Caco-2 (cell line): Measurements from ENCODE around the gene MLLT11. TPM values are rescaled to one million over a fixed set of nuclear protein-coding genes. Genes with fewer than 3 reads are reported as not detected.

Experiments
- BruUV-seq: library from RNA; stranded (reverse); fragments of 400-500 nt; replicated peaks from 2 replicates; lab custom pipeline; 2021; lab: Mats Ljungman, UMichigan
- CTCF ChIA-PET: fragments of 300-600 bp; sonication (Branson Sonifier 250); formaldehyde crosslinking; loops from one replicate; lab custom pipeline; 2022; ENCODE audit warnings: antibody characterized with exemption; lab: Charles Lee
- POLR2A ChIA-PET: fragments of 300-600 bp; sonication (Branson Sonifier 250); formaldehyde crosslinking; loops from one replicate; lab custom pipeline; 2022; ENCODE audit warnings: antibody characterized with exemption; lab: Charles Lee
- DNase-seq, 2 experiments: peaks; one replicate each; pipeline versions ENCODE4 v3.0.0 to v3.0.0-alpha.2; 2020 to 2022
- H3K27me3 ChIP-seq: replicated peaks from 2 replicates; pipeline ENCODE4 v1.6.0; 2011; ENCODE audit warnings: low read length; ENCODE audit not compliant: control insufficient read depth, insufficient read depth
- H3K36me3 ChIP-seq: 2 replicates; pipeline ENCODE4 v1.5.1; 2011; ENCODE audit warnings: low read length; ENCODE audit not compliant: control insufficient read depth, insufficient read depth
- H3K4me1 ChIP-seq: fragments of 250-450 bp; sonication (Bioruptor Pico); 2 replicates; pipeline ENCODE4 v1.5.1; 2020; ENCODE audit warnings: mild to moderate bottlenecking
- H3K4me3 ChIP-seq: 2 replicates; pipeline ENCODE4 v1.5.1; 2011; ENCODE audit warnings: low read depth, mild to moderate bottlenecking, control low read depth, low read length
- H3K9me3 ChIP-seq: fragments of 250-450 bp; sonication (Bioruptor Pico); 2 replicates; pipeline ENCODE4 v1.5.1; 2020; ENCODE audit warnings: mild to moderate bottlenecking, moderate library complexity
- H3K27ac Mint-ChIP-seq: one replicate; pipeline ENCODE4 v1.8.0; 2022; ENCODE audit warnings: mixed read lengths; ENCODE audit not compliant: unreplicated experiment
- H3K27me3 Mint-ChIP-seq: one replicate; pipeline ENCODE4 v1.8.0; 2022; ENCODE audit warnings: mixed read lengths; ENCODE audit not compliant: insufficient read depth, unreplicated experiment
- H3K36me3 Mint-ChIP-seq: one replicate; pipeline ENCODE4 v1.8.0; 2022; ENCODE audit warnings: mild to moderate bottlenecking, mixed read lengths; ENCODE audit not compliant: insufficient read depth, unreplicated experiment
- H3K4me1 Mint-ChIP-seq: one replicate; pipeline ENCODE4 v1.8.0; 2022; ENCODE audit warnings: low read depth, mixed read lengths; ENCODE audit not compliant: unreplicated experiment
- H3K4me3 Mint-ChIP-seq: one replicate; pipeline ENCODE4 v1.8.0; 2022; ENCODE audit warnings: mild to moderate bottlenecking, moderate library complexity, mixed read lengths; ENCODE audit not compliant: unreplicated experiment
- H3K9me3 Mint-ChIP-seq: one replicate; pipeline ENCODE4 v1.8.0; 2022; ENCODE audit warnings: mixed read lengths; ENCODE audit not compliant: unreplicated experiment
- intact Hi-C: fragments of 100-400 bp; cut with micrococcal nuclease; formaldehyde crosslinking; loops from one replicate; pipeline ENCODE4 v1.10.0; 2022; ENCODE audit not compliant: unreplicated experiment
- total RNA-seq: library from RNA; stranded (reverse); gene quantifications from 2 replicates; pipeline ENCODE4 v1.2.3, GENCODE V29; 2022
- TF ChIP-seq, protein P1 (sequence below), 2 experiments: fragments of 200-600 bp in 1 of 2; IDR thresholded peaks; 1 replicate in 1 of 2; 2 replicates in 1 of 2; pipeline versions ENCODE4 v1.5.1 to v1.8.0; 2011 to 2022; ENCODE audit warnings: antibody characterized with exemption in 1 of 2, control low read depth in 1 of 2, inconsistent platforms in 1 of 2, low read depth in 1 of 2, low read length in 1 of 2, mild to moderate bottlenecking in 1 of 2, moderate library complexity in 1 of 2; ENCODE audit not compliant: insufficient read depth in 1 of 2, severe bottlenecking in 1 of 2, unreplicated experiment in 1 of 2

The MLLT11 gene
- total RNA-seq, 1 experiment from 2014 or later: 0.95 TPM

DNA sequence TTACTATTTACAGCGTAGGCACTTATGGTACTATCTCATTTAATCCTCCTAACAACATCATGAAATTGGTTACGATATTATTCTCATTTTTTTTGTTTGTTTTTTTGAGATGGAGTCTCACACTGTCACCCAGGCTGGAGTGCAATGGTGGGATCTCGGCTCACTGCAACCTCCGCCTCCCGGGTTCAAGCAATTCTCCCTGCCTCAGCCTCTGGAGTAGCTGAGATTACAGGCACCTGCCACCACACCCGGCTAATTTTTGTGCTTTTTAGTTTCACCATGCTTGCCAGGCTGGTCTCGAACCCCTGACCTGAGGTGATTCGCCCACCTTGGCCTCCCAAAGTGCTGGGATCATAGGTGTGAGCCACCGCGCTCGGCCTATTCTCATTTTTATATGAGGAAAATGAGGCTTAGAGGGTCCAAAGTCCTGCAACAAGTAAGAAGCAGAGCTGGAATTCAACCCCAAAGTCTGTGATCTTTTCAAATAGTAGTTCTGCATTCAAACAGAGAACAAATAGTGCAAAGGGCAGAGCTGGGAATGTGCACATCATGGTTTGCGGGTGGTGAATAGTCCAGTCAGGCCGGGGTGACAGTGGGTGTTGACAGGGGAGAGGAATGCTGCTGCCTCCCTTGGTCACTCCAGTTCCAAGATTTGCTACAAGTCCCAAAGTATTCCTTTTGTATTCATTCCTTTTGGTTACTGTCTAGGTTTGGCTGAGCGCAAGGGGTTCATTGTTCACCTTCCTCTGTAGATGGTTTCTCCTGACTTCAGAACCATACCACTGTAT is 47.3 kb upstream of the MLLT11 start:
- peak overlapping the region; percentile 84 for H3K27ac Mint-ChIP-seq
- H3K36me3 Mint-ChIP-seq: peaks cover 27% of the 10 kb centered on the region
- TF ChIP-seq, protein P1, sequence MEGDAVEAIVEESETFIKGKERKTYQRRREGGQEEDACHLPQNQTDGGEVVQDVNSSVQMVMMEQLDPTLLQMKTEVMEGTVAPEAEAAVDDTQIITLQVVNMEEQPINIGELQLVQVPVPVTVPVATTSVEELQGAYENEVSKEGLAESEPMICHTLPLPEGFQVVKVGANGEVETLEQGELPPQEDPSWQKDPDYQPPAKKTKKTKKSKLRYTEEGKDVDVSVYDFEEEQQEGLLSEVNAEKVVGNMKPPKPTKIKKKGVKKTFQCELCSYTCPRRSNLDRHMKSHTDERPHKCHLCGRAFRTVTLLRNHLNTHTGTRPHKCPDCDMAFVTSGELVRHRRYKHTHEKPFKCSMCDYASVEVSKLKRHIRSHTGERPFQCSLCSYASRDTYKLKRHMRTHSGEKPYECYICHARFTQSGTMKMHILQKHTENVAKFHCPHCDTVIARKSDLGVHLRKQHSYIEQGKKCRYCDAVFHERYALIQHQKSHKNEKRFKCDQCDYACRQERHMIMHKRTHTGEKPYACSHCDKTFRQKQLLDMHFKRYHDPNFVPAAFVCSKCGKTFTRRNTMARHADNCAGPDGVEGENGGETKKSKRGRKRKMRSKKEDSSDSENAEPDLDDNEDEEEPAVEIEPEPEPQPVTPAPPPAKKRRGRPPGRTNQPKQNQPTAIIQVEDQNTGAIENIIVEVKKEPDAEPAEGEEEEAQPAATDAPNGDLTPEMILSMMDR (IDR thresholded peaks at IDR 0.05; ENCODE audit: insufficient read depth in 1 of 2, low read depth in 1 of 2, low read length in 1 of 2, severe bottlenecking in 1 of 2, unreplicated experiment in 1 of 2): no peak
- H3K4me3 ChIP-seq: no peak overlapping the region
- ChIA-PET CTCF (interaction anchor here (0.7 to 1.4 kb wide), 5 partner anchors 10 to 58 kb away, joined by 3 to 7 read pairs (median 3); partner anchors contain the start of gene GABPB2), POLR2A (interaction anchor here (0.5 to 1.1 kb wide), 8 partner anchors 19 to 451 kb away, joined by 3 to 5 read pairs (median 3); partner anchors contain the start of genes ANXA9, C1orf56, CDC42SE1 and CERS2)
- H3K9me3 ChIP-seq: no peaks in the 10 kb centered on the region
- peaks cover 43% of the 10 kb centered on the region for H3K4me1 ChIP-seq
- no peaks in the 10 kb centered on the region for H3K27me3 Mint-ChIP-seq
- no peaks in the 10 kb centered on the region for H3K27me3 ChIP-seq
- H3K36me3 ChIP-seq: no peaks in the 10 kb centered on the region
- peak; percentile 90 to 93 for DNase-seq
- H3K9me3 Mint-ChIP-seq: no peaks in the 10 kb centered on the region
- BruUV-seq: TSS peak; percentile 93
- peaks cover 18% of the 10 kb centered on the region for H3K4me1 Mint-ChIP-seq
- intact Hi-C loops: loop anchor here (1.0 kb wide), 2 partner anchors 35 to 45 kb away; no protein-coding TSS in a partner anchor
- H3K4me3 Mint-ChIP-seq: peak overlapping the region; percentile 54

DNA sequence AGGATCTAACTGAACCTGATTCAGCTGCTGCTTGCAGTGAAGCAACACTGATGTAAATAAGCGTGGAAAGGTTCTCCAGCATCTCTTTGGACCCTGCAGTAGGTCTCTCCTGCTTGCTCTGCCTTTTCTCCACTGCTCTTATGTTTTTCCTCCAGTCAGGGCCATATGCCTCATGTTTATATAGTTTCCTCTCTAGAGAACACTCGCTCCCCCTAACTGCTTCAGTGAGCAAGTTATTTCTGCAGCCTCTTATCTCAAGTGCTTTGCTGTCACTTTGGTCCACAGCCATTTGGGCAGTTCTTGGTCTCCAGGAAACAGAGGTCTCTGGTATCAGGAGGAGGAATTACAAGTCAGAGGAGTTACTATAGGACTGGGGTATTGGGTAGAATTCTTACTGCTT is 46.7 kb upstream of the MLLT11 start:
- Mint-ChIP-seq H3K4me3 (peak overlapping the region; percentile 54), H3K36me3 (peaks cover 24% of the 10 kb centered on the region), H3K4me1 (peaks cover 17% of the 10 kb centered on the region), H3K9me3 (no peaks in the 10 kb centered on the region), H3K27ac (peak overlapping the region; percentile 84), H3K27me3 (no peaks in the 10 kb centered on the region)
- TF ChIP-seq, protein P1 (IDR thresholded peaks at IDR 0.05; ENCODE audit: insufficient read depth in 1 of 2, low read depth in 1 of 2, low read length in 1 of 2, severe bottlenecking in 1 of 2, unreplicated experiment in 1 of 2): peak in 1 of 2 experiments; percentile 8
- Histone ChIP-seq H3K36me3 (no peaks in the 10 kb centered on the region), H3K27me3 (no peaks in the 10 kb centered on the region), H3K9me3 (no peaks in the 10 kb centered on the region), H3K4me1 (peaks cover 42% of the 10 kb centered on the region), H3K4me3 (no peak overlapping the region)
- ChIA-PET POLR2A (interaction anchor here (0.5 to 1.1 kb wide), 8 partner anchors 20 to 451 kb away, joined by 3 to 5 read pairs (median 3); partner anchors contain the start of genes ANXA9, C1orf56, CDC42SE1 and CERS2), CTCF (interaction anchor here (0.7 to 1.4 kb wide), 5 partner anchors 11 to 57 kb away, joined by 3 to 7 read pairs (median 3); partner anchors contain the start of gene GABPB2)
- intact Hi-C loops: loop anchor here (1.0 kb wide), 2 partner anchors 35 to 45 kb away; no protein-coding TSS in a partner anchor
- BruUV-seq: no TSS peak
- peak; percentile 48 to 56 for DNase-seq

DNA sequence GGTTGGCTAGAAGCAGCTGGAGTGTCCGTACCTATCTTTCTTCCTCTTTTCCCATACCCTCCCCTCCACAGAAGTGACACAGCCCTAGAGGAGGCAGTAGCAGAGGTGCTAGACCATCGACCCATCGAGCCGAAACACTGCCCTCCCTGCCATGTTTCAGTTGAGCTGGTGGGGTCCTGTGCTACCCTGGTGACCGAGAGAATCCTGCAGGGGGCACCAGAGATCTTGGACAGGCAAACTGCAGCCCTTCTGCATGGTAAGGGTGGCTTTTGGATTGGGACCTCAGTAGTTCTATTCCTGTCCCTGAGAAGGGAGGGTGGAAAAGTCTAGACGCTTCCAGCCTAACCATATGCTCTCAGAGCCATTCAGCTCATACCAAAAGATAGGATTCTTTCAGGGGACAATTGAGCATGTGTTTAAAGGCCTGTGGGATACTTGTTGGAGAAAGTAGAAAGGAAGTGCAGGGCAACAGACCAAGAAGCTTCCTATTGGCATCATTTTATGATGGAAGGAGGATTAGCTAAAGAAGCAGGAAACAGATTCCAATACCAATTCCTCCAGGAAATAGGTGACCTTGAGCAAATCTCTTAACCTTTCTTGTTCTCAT is 35.6 kb upstream of the MLLT11 start:
- Histone ChIP-seq H3K27me3 (no peaks in the 10 kb centered on the region), H3K4me3 (no peak overlapping the region), H3K9me3 (no peaks in the 10 kb centered on the region), H3K36me3 (peaks cover 3% of the 10 kb centered on the region; the same call in 1 of the 2 replicates), H3K4me1 (no peaks in the 10 kb centered on the region)
- no peaks in the 10 kb centered on the region for H3K9me3 Mint-ChIP-seq
- no peak overlapping the region for H3K4me3 Mint-ChIP-seq
- BruUV-seq: no TSS peak
- CTCF ChIA-PET: interaction anchor here (0.6 to 1.6 kb wide), 5 partner anchors 23 to 107 kb away, joined by 3 to 11 read pairs (median 5); partner anchors contain the start of gene C1orf56
- intact Hi-C loops: loop anchor here (2.0 to 5.0 kb wide), 3 partner anchors 34 to 133 kb away; partner anchors contain the start of genes CDC42SE1, GABPB2 and TNFAIP8L2
- TF ChIP-seq, protein P1 (IDR thresholded peaks at IDR 0.05; ENCODE audit: insufficient read depth in 1 of 2, low read depth in 1 of 2, low read length in 1 of 2, severe bottlenecking in 1 of 2, unreplicated experiment in 1 of 2): peak; percentile 52 to 81
- H3K36me3 Mint-ChIP-seq: peaks cover 31% of the 10 kb centered on the region
- H3K4me1 Mint-ChIP-seq: no peaks in the 10 kb centered on the region
- H3K27me3 Mint-ChIP-seq: no peaks in the 10 kb centered on the region
- DNase-seq: peak; percentile 73 to 84
- POLR2A ChIA-PET: no interaction called here
- H3K27ac Mint-ChIP-seq: no peak overlapping the region
